ENCODE data around the gene CPT1A. TPM values are rescaled to one million over a fixed set of nuclear protein-coding genes. Genes with fewer than 3 reads are reported as not detected.

Gene CPT1A
- total RNA-seq, 1 experiment from 2014 or later = 13.1 TPM

DNA sequence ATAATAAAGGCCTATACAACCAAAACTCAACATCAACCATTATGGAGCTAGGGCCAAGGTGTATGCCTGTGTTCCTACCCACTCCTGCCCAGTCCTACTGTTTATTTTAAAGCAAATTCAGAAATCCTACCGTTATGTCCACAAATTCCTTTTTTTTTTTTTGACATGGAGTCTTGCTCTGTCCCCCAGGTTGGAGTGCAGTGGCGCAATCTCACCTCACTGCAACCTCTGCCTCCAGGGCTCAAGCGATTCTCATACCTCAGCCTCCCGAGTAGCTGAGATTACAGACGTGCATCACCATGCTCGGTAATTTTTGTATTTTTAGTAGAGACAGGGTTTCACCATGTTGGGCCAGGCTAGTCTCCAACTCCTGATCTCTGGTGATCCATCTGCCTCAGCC is 3.1 kb upstream of the CPT1A start:
- no peak for DNase-seq
- Histone ChIP-seq H3K27me3 (ENCODE audit: low read length) (no peaks in the 10 kb centered on the region), H3K4me2 (ENCODE audit: low read depth, low read length, poor library complexity, severe bottlenecking) (no peak overlapping the region), H3K36me3 (ENCODE audit: insufficient read depth, low read length) (no peaks in the 10 kb centered on the region), H3K9me3 (ENCODE audit: low read length) (no peaks in the 10 kb centered on the region), H3K27ac (ENCODE audit: low read length) (no peak overlapping the region), H3K4me3 (ENCODE audit: low read length) (no peak overlapping the region), H3K9ac (ENCODE audit: low read length) (no peak overlapping the region), H3K9me2 (replicated peaks; ENCODE audit: insufficient read depth, low read length) (no peaks in the 10 kb centered on the region), H3K79me2 (ENCODE audit: low read length) (no peaks in the 10 kb centered on the region), H3K4me1 (ENCODE audit: low read length) (peaks cover 40% of the 10 kb centered on the region), H4K20me1 (ENCODE audit: insufficient read depth, low read depth, low read length) (no peaks in the 10 kb centered on the region), H2AFZ (ENCODE audit: low read length) (no peak overlapping the region)

DNA sequence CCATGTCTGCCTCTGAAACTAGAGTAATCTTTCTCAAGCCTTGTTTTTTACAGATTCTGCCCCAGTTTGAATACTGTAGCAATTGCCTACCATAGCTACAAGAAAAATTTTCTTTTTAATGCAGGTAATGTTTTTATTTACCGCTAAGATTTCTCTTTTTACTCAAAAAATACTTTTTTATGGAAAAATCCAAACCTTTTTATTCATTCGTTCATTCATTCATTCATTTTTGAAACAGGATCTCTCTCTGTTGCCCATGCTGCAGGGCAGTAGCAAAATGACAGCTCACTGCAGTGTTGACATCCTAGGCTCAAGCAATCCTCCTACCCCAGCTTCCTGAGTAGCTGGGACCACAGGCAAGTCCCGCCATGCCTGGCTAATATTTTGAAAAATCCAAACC is 2.7 kb upstream of the CPT1A start:
- peak overlapping the region; percentile 88; the same call in 1 of the 2 replicates for H2AFZ ChIP-seq (ENCODE audit: low read length)
- DNase-seq = no peak
- no peaks in the 10 kb centered on the region for H3K9me3 ChIP-seq (ENCODE audit: low read length)
- H3K27ac ChIP-seq (ENCODE audit: low read length) = no peak overlapping the region
- H3K4me3 ChIP-seq (ENCODE audit: low read length) = peak overlapping the region; percentile 59
- no peaks in the 10 kb centered on the region for H3K27me3 ChIP-seq (ENCODE audit: low read length)
- peak overlapping the region; percentile 46 for H3K9ac ChIP-seq (ENCODE audit: low read length)
- H4K20me1 ChIP-seq (ENCODE audit: insufficient read depth, low read depth, low read length) = no peaks in the 10 kb centered on the region
- H3K36me3 ChIP-seq (ENCODE audit: insufficient read depth, low read length) = no peaks in the 10 kb centered on the region
- peak overlapping the region; percentile 67 for H3K4me2 ChIP-seq (ENCODE audit: low read depth, low read length, poor library complexity, severe bottlenecking)
- H3K4me1 ChIP-seq (ENCODE audit: low read length) = peaks cover 44% of the 10 kb centered on the region
- no peaks in the 10 kb centered on the region for H3K9me2 ChIP-seq (replicated peaks; ENCODE audit: insufficient read depth, low read length)
- H3K79me2 ChIP-seq (ENCODE audit: low read length) = no peaks in the 10 kb centered on the region

DNA sequence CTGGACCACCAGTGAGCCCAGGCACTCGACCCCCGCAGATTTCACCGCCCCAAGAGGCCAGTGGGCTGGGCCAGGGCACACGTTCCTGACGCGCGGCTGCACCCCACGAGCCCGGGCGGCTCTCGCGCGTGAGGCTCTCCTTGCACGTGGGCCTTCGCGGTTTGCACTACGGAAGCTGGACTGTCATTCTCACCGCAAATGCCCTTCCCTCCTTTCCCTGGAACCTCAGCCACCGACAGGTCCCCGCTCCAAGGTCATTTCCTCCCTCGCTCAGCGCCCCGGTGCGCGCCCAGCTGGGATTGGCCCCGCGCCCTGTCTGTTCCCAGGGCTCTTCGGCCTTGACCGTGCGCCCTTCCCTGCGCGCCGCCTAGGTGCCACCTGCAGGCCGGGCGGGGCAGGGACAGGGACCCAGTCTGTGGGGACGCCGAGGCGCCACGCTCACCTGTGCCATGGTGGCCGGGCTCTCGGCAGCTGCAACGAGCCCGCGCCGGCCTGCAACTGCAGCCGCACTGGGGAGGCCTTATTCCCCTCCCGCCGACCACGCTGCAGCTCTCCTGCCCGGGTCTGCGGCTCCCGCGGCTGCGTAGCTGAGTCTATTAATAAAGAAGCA is 2.1 kb upstream of the CPT1A start:
- no peaks in the 10 kb centered on the region for H4K20me1 ChIP-seq (ENCODE audit: insufficient read depth, low read depth, low read length)
- no peaks in the 10 kb centered on the region for H3K27me3 ChIP-seq (ENCODE audit: low read length)
- DNase-seq = peak; percentile 89
- peak overlapping the region; percentile 59 for H3K4me3 ChIP-seq (ENCODE audit: low read length)
- H3K79me2 ChIP-seq (ENCODE audit: low read length) = no peaks in the 10 kb centered on the region
- no peaks in the 10 kb centered on the region for H3K9me3 ChIP-seq (ENCODE audit: low read length)
- H2AFZ ChIP-seq (ENCODE audit: low read length) = peak overlapping the region; percentile 88
- H3K9me2 ChIP-seq (replicated peaks; ENCODE audit: insufficient read depth, low read length) = no peaks in the 10 kb centered on the region
- peak overlapping the region; percentile 67 for H3K4me2 ChIP-seq (ENCODE audit: low read depth, low read length, poor library complexity, severe bottlenecking)
- peaks cover 47% of the 10 kb centered on the region for H3K4me1 ChIP-seq (ENCODE audit: low read length)
- H3K9ac ChIP-seq (ENCODE audit: low read length) = peak overlapping the region; percentile 46
- no peaks in the 10 kb centered on the region for H3K36me3 ChIP-seq (ENCODE audit: insufficient read depth, low read length)
- H3K27ac ChIP-seq (ENCODE audit: low read length) = no peak overlapping the region

DNA sequence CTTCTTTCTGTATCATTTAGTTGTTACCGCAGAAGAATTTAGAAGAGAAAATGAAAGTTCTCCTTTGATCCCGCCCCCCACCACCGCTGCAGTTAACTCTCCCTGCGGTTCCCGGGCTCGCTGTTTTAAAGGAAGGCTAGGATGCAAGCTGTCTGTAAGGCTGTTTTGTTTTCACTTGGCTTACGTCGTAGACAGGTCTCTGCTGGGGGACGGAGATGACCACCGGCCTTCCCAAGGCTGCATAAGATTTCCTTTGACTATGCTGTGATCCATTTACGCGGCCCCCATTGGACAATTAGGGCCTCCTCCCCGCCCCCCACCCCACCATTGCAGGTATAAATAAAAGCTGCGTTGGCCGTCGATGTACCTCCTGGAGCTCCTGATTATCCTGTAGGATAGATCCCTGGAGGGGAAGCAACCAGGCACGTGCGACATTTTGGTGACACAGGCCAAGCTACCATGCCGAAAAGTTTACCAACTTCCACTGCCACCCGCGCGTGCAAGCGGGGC is 1.4 kb upstream of the CPT1A start:
- Histone ChIP-seq H3K9me3 (ENCODE audit: low read length) (no peaks in the 10 kb centered on the region), H3K27me3 (ENCODE audit: low read length) (no peaks in the 10 kb centered on the region), H3K36me3 (ENCODE audit: insufficient read depth, low read length) (no peaks in the 10 kb centered on the region), H3K4me1 (ENCODE audit: low read length) (peaks cover 54% of the 10 kb centered on the region), H3K9me2 (replicated peaks; ENCODE audit: insufficient read depth, low read length) (no peaks in the 10 kb centered on the region), H4K20me1 (ENCODE audit: insufficient read depth, low read depth, low read length) (no peaks in the 10 kb centered on the region), H3K4me2 (ENCODE audit: low read depth, low read length, poor library complexity, severe bottlenecking) (peak overlapping the region; percentile 67), H3K27ac (ENCODE audit: low read length) (no peak overlapping the region), H2AFZ (ENCODE audit: low read length) (peak overlapping the region; percentile 88; the same call in 1 of the 2 replicates), H3K79me2 (ENCODE audit: low read length) (0 out of 2 replicates have a peak, but pooled peaks cover 1% of the 10 kb centered on the region), H3K9ac (ENCODE audit: low read length) (peak overlapping the region; percentile 46), H3K4me3 (ENCODE audit: low read length) (peak overlapping the region; percentile 59)
- no peak for DNase-seq

DNA sequence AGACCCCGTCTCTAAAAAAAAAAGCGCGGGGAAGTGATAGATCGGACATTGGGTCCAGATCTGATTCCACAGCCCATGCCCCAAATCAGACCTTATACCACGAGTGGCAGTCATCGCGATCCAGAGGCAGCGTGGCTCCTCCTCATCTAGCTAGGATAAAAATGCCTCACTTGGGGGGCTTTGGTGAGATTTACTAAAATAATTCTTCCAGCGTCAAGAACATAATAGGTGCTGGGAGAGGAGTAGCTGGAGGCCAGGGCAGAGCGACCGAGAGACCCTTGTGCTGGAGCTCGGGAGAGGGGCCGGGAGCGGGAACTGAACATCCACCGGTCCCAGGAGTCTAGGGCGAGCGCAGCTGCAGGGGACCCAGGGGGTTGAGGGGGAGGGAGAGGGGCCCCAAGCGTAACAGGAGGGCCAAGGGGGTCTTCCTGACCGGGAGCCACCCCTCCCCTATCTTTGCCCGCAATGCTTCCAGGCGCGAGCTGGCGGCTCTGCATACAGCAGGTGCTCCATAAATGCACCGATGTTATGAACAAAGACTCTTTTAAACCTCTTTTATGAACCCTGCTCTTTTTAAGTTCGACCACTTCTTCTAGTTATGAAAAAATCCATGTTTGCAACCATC is 823 bp upstream of the CPT1A start:
- Histone ChIP-seq H3K79me2 (ENCODE audit: low read length) (0 out of 2 replicates have a peak, but pooled peaks cover 6% of the 10 kb centered on the region), H3K4me2 (ENCODE audit: low read depth, low read length, poor library complexity, severe bottlenecking) (peak overlapping the region; percentile 67), H2AFZ (ENCODE audit: low read length) (no peak overlapping the region), H3K36me3 (ENCODE audit: insufficient read depth, low read length) (no peaks in the 10 kb centered on the region), H3K9ac (ENCODE audit: low read length) (peak overlapping the region; percentile 46; the same call in 1 of the 2 replicates), H3K27ac (ENCODE audit: low read length) (no peak overlapping the region), H3K4me1 (ENCODE audit: low read length) (peaks cover 55% of the 10 kb centered on the region), H4K20me1 (ENCODE audit: insufficient read depth, low read depth, low read length) (no peaks in the 10 kb centered on the region), H3K4me3 (ENCODE audit: low read length) (peak overlapping the region; percentile 70), H3K27me3 (ENCODE audit: low read length) (no peaks in the 10 kb centered on the region), H3K9me2 (replicated peaks; ENCODE audit: insufficient read depth, low read length) (no peaks in the 10 kb centered on the region), H3K9me3 (ENCODE audit: low read length) (no peaks in the 10 kb centered on the region)
- DNase-seq = no peak

DNA sequence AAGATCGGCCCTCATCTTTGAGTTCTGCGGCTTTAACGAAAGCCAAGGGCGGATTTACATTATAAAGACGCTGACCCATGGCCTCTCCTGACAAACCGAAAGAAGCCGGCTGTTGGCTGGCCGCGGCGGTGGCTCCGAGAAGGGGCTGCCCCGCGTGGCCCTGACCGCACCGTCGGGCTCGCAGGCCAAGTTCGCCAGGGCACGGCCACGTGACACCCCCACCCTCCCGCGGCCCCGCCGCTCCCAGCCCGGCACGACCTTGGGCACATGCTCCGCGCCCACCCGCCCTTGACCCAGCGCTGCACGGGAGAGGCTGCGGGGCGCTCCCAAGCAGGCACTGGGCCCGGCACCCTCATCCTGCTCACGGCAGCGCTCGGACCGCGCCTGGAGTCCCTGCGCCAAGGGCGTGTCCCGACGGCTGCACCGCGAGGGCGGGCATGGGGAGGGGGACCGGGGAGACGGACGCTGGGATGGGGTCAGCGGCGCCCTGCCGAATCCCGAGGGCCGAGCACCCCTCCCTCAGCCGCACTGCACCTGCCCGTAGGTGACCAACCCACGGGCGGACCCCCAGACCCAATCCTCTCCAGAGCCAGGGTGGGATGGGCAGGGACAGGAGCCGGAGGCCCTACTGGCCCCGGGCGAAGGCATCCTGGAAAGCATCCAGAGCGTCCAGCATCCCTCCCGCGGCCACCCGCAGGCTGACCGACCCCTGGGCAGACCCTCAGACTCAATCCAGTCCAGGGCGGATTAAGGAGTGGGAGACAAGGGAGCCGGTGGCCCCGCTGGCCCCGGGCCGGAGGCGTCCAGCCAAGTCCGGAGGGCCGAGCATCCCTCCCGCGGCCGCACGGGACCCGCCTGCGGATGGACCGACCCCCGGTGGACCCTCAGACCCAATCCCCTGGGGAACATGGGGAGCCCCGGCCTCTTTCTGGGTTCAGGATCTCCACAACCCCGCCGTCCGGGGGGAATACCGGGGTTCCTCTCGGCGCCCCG is 759 bp downstream of the CPT1A start:
- Histone ChIP-seq H3K79me2 (ENCODE audit: low read length) (0 out of 2 replicates have a peak, but pooled peaks cover 6% of the 10 kb centered on the region), H3K27me3 (ENCODE audit: low read length) (no peaks in the 10 kb centered on the region), H3K4me2 (ENCODE audit: low read depth, low read length, poor library complexity, severe bottlenecking) (peak overlapping the region; percentile 81), H3K4me1 (ENCODE audit: low read length) (peaks cover 55% of the 10 kb centered on the region), H4K20me1 (ENCODE audit: insufficient read depth, low read depth, low read length) (no peaks in the 10 kb centered on the region), H2AFZ (ENCODE audit: low read length) (peak overlapping the region; percentile 44), H3K9ac (ENCODE audit: low read length) (peak overlapping the region; percentile 78), H3K9me2 (replicated peaks; ENCODE audit: insufficient read depth, low read length) (no peaks in the 10 kb centered on the region), H3K27ac (ENCODE audit: low read length) (peak overlapping the region; percentile 85), H3K36me3 (ENCODE audit: insufficient read depth, low read length) (no peaks in the 10 kb centered on the region), H3K4me3 (ENCODE audit: low read length) (peak overlapping the region; percentile 70), H3K9me3 (ENCODE audit: low read length) (no peaks in the 10 kb centered on the region)
- peak; percentile 72 for DNase-seq

DNA sequence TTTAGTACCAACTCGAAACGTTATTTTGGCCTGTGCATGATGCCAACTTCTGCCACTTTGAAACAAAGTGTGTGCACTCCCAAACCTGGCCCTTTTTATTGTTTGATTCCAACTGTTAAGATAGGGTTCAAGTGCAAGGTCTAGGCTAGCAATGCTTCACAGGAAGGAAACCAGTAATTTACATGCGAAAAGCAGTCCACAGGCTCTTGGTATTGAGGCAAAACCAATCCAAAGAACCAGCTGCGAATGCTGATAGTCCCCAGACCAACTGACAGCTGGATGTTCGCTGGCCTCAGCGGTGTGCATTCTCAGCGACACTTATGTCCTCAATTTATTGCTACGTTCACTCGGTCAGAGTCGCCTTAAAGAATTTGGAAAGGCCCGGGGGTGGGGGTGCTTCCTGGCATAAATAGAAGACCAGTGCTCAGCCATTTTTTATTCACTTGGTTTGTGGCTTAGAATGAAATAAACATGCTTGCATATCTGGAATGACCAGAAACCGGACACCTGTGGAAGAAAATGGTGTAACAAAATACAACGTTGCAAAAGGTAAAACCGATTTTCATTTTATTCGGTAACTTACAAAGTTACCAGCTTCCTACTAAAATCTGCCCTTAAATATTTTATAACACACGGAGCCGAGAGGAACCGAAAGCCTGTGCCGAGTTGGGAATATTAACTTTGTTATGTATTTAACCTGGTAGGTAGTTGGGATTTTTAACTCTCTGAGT is 1.6 kb downstream of the CPT1A start:
- H3K4me3 ChIP-seq (ENCODE audit: low read length) = peak overlapping the region; percentile 70
- H3K9ac ChIP-seq (ENCODE audit: low read length) = peak overlapping the region; percentile 78
- H3K27me3 ChIP-seq (ENCODE audit: low read length) = no peaks in the 10 kb centered on the region
- H3K27ac ChIP-seq (ENCODE audit: low read length) = peak overlapping the region; percentile 85
- H3K4me2 ChIP-seq (ENCODE audit: low read depth, low read length, poor library complexity, severe bottlenecking) = peak overlapping the region; percentile 81
- H3K9me3 ChIP-seq (ENCODE audit: low read length) = no peaks in the 10 kb centered on the region
- H3K9me2 ChIP-seq (replicated peaks; ENCODE audit: insufficient read depth, low read length) = no peaks in the 10 kb centered on the region
- DNase-seq = peak; percentile 74
- H3K36me3 ChIP-seq (ENCODE audit: insufficient read depth, low read length) = no peaks in the 10 kb centered on the region
- 0 out of 2 replicates have a peak, but pooled peaks cover 6% of the 10 kb centered on the region for H3K79me2 ChIP-seq (ENCODE audit: low read length)
- H2AFZ ChIP-seq (ENCODE audit: low read length) = peak overlapping the region; percentile 44
- H3K4me1 ChIP-seq (ENCODE audit: low read length) = peaks cover 55% of the 10 kb centered on the region
- no peaks in the 10 kb centered on the region for H4K20me1 ChIP-seq (ENCODE audit: insufficient read depth, low read depth, low read length)

All from Karpas-422 (cell line).